Measurements from ENCODE around the gene POLE2. TPM values are rescaled to one million over a fixed set of nuclear protein-coding genes. Genes with fewer than 3 reads are reported as not detected.
A peak's percentile ranks its signal among the peaks of the same experiment; 100 is the strongest.

POLE2 gene
- total and polyA plus RNA-seq, 2 of the 13 experiments (the other 11 are each of a cell fraction or from before 2014, with no cell fraction given), result 16.6 to 37.0 TPM

DNA sequence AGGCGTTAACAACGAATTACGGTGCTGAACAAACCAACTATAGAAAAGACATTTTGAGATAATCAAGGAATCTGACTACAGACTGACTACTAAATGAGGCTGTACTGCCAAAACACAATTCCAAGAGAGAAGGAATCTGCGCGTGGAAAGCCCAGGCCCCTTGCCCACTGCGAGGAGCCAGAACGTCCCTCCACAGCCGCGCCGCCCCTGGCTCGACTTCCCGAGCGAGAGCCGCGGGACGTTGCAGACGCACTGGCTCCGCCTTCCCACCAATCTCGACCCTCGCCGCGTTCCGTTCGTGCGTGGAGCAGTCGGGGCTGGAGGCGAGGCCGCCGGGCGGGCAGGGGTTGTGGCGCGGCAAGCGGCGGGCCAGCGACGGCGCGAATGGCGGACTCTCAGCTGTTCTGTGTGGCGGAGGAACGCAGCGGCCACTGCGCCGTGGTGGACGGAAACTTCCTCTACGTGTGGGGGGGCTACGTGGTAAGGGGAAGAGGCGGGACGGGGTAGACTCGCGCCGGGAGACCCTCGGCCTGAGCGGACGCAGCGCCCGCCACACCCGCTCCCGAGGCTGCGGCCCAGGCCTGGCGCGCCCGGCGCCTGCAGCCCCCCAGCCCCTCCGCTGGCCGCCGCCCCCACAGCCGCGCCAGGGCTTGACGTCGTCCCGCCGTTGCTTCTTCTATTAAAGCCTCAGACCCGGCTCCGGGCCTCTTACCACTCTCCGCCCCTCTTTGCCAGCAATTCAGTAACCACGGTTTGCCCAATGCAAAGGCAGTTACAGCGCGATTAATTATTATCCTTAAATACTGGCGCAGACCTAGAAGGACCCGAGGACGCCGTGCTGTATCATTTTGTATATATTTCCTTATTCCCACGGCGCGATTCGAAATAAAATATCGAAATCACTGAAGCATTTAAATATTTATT, 5.1 kb upstream of the POLE2 start, which contains the start of gene KLHDC1 (continued):
- TF ChIP-seq RARA (CRISPR knock-in tag; IDR thresholded peaks at IDR 0.05), result no peak; the same call in 1 of the 2 replicates
- no peak for TF ChIP-seq ZNF530 (CRISPR knock-in tag; IDR thresholded peaks at IDR 0.05; ENCODE audit: low read depth)
- peak; percentile 76; the same call in 1 of the 2 replicates for TF ChIP-seq POGK (CRISPR knock-in tag; conservative IDR thresholded peaks at IDR 0.05)
- TF ChIP-seq, protein P1, sequence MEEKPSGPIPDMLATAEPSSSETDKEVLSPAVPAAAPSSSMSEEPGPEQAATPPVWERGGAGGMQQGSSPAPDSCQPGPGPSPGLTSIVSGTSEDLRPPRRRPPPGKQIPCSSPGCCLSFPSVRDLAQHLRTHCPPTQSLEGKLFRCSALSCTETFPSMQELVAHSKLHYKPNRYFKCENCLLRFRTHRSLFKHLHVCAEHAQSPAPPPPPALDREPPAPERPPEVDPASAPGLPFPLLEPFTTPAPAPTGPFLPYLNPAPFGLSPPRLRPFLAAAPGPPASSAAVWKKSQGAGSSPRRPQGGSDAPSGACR (CRISPR knock-in tag; IDR thresholded peaks at IDR 0.05), result no peak
- TF ChIP-seq TOE1 (CRISPR knock-in tag; IDR thresholded peaks at IDR 0.05), result no peak
- TF ChIP-seq, protein P2, sequence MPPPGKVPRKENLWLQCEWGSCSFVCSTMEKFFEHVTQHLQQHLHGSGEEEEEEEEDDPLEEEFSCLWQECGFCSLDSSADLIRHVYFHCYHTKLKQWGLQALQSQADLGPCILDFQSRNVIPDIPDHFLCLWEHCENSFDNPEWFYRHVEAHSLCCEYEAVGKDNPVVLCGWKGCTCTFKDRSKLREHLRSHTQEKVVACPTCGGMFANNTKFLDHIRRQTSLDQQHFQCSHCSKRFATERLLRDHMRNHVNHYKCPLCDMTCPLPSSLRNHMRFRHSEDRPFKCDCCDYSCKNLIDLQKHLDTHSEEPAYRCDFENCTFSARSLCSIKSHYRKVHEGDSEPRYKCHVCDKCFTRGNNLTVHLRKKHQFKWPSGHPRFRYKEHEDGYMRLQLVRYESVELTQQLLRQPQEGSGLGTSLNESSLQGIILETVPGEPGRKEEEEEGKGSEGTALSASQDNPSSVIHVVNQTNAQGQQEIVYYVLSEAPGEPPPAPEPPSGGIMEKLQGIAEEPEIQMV (CRISPR knock-in tag; IDR thresholded peaks at IDR 0.05; ENCODE audit: low read depth), result 0 out of 2 replicates have a peak, but pooled peaks have one; percentile 60
- peak; percentile 96 for TF ChIP-seq HNRNPLL (IDR thresholded peaks at IDR 0.05; ENCODE audit: low read depth, low read length, poor library complexity, severe bottlenecking)
- TF ChIP-seq, protein P3, sequence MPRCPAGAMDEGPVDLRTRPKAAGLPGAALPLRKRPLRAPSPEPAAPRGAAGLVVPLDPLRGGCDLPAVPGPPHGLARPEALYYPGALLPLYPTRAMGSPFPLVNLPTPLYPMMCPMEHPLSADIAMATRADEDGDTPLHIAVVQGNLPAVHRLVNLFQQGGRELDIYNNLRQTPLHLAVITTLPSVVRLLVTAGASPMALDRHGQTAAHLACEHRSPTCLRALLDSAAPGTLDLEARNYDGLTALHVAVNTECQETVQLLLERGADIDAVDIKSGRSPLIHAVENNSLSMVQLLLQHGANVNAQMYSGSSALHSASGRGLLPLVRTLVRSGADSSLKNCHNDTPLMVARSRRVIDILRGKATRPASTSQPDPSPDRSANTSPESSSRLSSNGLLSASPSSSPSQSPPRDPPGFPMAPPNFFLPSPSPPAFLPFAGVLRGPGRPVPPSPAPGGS (CRISPR knock-in tag; IDR thresholded peaks at IDR 0.05), result peak; percentile 75; the same call in 1 of the 2 replicates
- no peak for TF ChIP-seq LCORL (IDR thresholded peaks at IDR 0.05)
- TF ChIP-seq LCORL (CRISPR knock-in tag; IDR thresholded peaks at IDR 0.05), result peak; percentile 55
- TF ChIP-seq ZBTB39 (CRISPR knock-in tag; IDR thresholded peaks at IDR 0.05), result no peak
- no peak for TF ChIP-seq ZNF180 (CRISPR knock-in tag; IDR thresholded peaks at IDR 0.05; ENCODE audit: borderline replicate concordance, low read depth)
- no peak for TF ChIP-seq CBX1 (IDR thresholded peaks at IDR 0.05; ENCODE audit: low read depth)
- no peak for TF ChIP-seq GTF2F1 (IDR thresholded peaks at IDR 0.05; ENCODE audit: low read length)
- no peak for TF ChIP-seq ZFP1 (CRISPR knock-in tag; IDR thresholded peaks at IDR 0.05)
- TF ChIP-seq ZNF17 (CRISPR knock-in tag; IDR thresholded peaks at IDR 0.05), result no peak
- TF ChIP-seq SCMH1 (CRISPR knock-in tag; IDR thresholded peaks at IDR 0.05; ENCODE audit: borderline replicate concordance), result no peak
- TF ChIP-seq TAF15 (IDR thresholded peaks at IDR 0.05; ENCODE audit: low read depth, low read length, poor library complexity, severe bottlenecking), result no peak
- no peak; the same call in 1 of the 2 replicates for TF ChIP-seq AHR (CRISPR knock-in tag; IDR thresholded peaks at IDR 0.05)
- no peak for TF ChIP-seq ZNF713 (CRISPR knock-in tag; IDR thresholded peaks at IDR 0.05)
- TF ChIP-seq ZNF570 (CRISPR knock-in tag; IDR thresholded peaks at IDR 0.05; ENCODE audit: borderline replicate concordance), result no peak
